Panc1 (cell line): ENCODE results near the gene COL6A3. TPM values are rescaled to one million over a fixed set of nuclear protein-coding genes. Genes with fewer than 3 reads are reported as not detected.

ENCODE experiments used
- ATAC-seq: fragments of 200-7000 bp; cut with Tn5 transposase; 2 replicates; pipeline ENCODE4 v1.9.1; 2020; ENCODE audit warnings: mild to moderate bottlenecking, moderate library complexity
- BruUV-seq: library from RNA; stranded (reverse); fragments of 400-500 nt; replicated peaks from 2 replicates; lab custom pipeline; 2021; lab: Mats Ljungman, UMichigan
- CTCF ChIA-PET: fragments of 300-600 bp; sonication (Branson Sonifier 250); formaldehyde crosslinking; loops from one replicate; lab custom pipeline; 2022; ENCODE audit warnings: antibody characterized with exemption; lab: Charles Lee
- POLR2A ChIA-PET: fragments of 300-600 bp; sonication (Branson Sonifier 250); formaldehyde crosslinking; loops from one replicate; lab custom pipeline; 2022; ENCODE audit warnings: antibody characterized with exemption; lab: Charles Lee
- DNase-seq: peaks from one replicate; pipeline ENCODE4 v3.0.0-alpha.2; 2010; ENCODE audit warnings: low read depth, low spot score
- H3K27ac ChIP-seq: 2 replicates; pipeline ENCODE4 v1.5.1; 2011; ENCODE audit warnings: mild to moderate bottlenecking, low read length, inconsistent platforms
- H3K27me3 ChIP-seq: fragments of 200-500 bp; sonication (Bioruptor generic); 2 replicates; pipeline ENCODE4 v1.6.0; 2014; ENCODE audit warnings: low read length, inconsistent platforms; ENCODE audit not compliant: control insufficient read depth, insufficient read depth
- H3K36me3 ChIP-seq: fragments of 200-500 bp; sonication (Bioruptor generic); 2 replicates; pipeline ENCODE4 v1.5.1; 2014; ENCODE audit warnings: inconsistent platforms, mild to moderate bottlenecking, low read length, moderate library complexity; ENCODE audit not compliant: control insufficient read depth, insufficient read depth
- H3K4me1 ChIP-seq: 2 replicates; pipeline ENCODE4 v1.5.1; 2011; ENCODE audit warnings: inconsistent platforms, mild to moderate bottlenecking, low read length, moderate library complexity; ENCODE audit not compliant: control insufficient read depth, insufficient read depth
- H3K4me3 ChIP-seq, 2 experiments: 2 replicates each; pipeline ENCODE4 v1.5.1; 2011 to 2012; ENCODE audit warnings: low read depth in 2 of 2, low read length in 2 of 2, mild to moderate bottlenecking in 2 of 2, inconsistent platforms in 1 of 2, moderate library complexity in 1 of 2
- H3K9me3 ChIP-seq: fragments of 200-500 bp; sonication (Bioruptor generic); 2 replicates; pipeline ENCODE4 v1.5.1; 2014; ENCODE audit warnings: low read depth, mild to moderate bottlenecking, inconsistent platforms, low read length, moderate library complexity; ENCODE audit not compliant: control insufficient read depth, insufficient read depth
- POLR2AphosphoS5 ChIP-seq: IDR thresholded peaks from 2 replicates; pipeline ENCODE4 v1.6.1; 2012; ENCODE audit warnings: mild to moderate bottlenecking, low read depth, low read length, moderate library complexity
- SIN3A ChIP-seq: IDR thresholded peaks from 2 replicates; pipeline ENCODE4 v1.6.1; 2012; ENCODE audit warnings: low read depth, mild to moderate bottlenecking, low read length, moderate library complexity, borderline replicate concordance; ENCODE audit not compliant: insufficient read depth
- TCF7L2 ChIP-seq: IDR thresholded peaks from 2 replicates; pipeline ENCODE4 v1.6.1; 2011; ENCODE audit warnings: mild to moderate bottlenecking, low read depth, low read length, inconsistent platforms
- in situ Hi-C: cut with HindIII; loops from 2 replicates; pipeline ENCODE4 v1.10.0; 2016; ENCODE audit warnings: low sequenced_read_pairs, low pct_unique_long_range_greater_than_20kb
- intact Hi-C: fragments of 100-400 bp; cut with micrococcal nuclease; formaldehyde crosslinking; loops from one replicate; pipeline ENCODE4 v1.10.0; 2022; ENCODE audit not compliant: unreplicated experiment
- total RNA-seq: library from RNA; stranded (reverse); gene quantifications from one replicate; pipeline ENCODE4 v1.2.1, GENCODE V29; 2021; ENCODE audit not compliant: unreplicated experiment
- TF ChIP-seq, protein P1 (sequence below), 2 experiments: IDR thresholded peaks; 2 replicates each; pipeline ENCODE4 v1.6.1; 2011 to 2012; ENCODE audit warnings: low read depth in 2 of 2, control low read depth in 1 of 2, low read length in 1 of 2, mild to moderate bottlenecking in 1 of 2, moderate library complexity in 1 of 2; ENCODE audit not compliant: insufficient read depth in 1 of 2
- TF ChIP-seq, protein P2 (sequence below): fragments of 450-650 bp; IDR thresholded peaks from 2 replicates; pipeline ENCODE4 v1.5.1; 2017; ENCODE audit warnings: mild to moderate bottlenecking

The COL6A3 gene
- total RNA-seq, 1 experiment from 2014 or later, result 0.69 TPM

DNA sequence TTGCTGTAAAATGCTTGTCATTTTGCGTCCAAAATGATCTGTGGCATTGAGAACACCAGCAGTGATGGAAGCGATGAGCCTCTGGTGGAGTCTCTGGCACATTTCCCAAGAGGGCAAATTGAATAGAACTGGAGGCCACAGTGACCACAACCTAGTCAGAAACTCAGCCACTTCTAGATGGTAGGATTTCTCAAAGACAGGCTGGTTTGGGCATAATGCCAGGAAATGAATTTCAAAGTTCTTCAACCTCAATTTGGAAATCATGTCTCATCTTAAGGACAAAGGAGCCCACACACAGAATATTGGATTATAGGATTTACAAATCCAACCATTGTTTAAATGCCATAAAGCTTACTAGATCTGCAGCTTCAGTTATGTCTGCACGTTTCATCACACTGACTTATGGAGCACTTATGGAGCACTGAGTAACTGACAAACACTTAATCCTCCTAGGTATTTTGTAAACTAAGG, 132.1 kb downstream of the COL6A3 start:
- CTCF ChIA-PET, result no interaction called here
- POLR2A ChIA-PET, result no interaction called here
- ATAC-seq, result no peak
- no peak for TF ChIP-seq TCF7L2
- TF ChIP-seq, protein P1, sequence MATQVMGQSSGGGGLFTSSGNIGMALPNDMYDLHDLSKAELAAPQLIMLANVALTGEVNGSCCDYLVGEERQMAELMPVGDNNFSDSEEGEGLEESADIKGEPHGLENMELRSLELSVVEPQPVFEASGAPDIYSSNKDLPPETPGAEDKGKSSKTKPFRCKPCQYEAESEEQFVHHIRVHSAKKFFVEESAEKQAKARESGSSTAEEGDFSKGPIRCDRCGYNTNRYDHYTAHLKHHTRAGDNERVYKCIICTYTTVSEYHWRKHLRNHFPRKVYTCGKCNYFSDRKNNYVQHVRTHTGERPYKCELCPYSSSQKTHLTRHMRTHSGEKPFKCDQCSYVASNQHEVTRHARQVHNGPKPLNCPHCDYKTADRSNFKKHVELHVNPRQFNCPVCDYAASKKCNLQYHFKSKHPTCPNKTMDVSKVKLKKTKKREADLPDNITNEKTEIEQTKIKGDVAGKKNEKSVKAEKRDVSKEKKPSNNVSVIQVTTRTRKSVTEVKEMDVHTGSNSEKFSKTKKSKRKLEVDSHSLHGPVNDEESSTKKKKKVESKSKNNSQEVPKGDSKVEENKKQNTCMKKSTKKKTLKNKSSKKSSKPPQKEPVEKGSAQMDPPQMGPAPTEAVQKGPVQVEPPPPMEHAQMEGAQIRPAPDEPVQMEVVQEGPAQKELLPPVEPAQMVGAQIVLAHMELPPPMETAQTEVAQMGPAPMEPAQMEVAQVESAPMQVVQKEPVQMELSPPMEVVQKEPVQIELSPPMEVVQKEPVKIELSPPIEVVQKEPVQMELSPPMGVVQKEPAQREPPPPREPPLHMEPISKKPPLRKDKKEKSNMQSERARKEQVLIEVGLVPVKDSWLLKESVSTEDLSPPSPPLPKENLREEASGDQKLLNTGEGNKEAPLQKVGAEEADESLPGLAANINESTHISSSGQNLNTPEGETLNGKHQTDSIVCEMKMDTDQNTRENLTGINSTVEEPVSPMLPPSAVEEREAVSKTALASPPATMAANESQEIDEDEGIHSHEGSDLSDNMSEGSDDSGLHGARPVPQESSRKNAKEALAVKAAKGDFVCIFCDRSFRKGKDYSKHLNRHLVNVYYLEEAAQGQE (IDR thresholded peaks at IDR 0.05; ENCODE audit: insufficient read depth in 1 of 2, low read depth in 2 of 2, low read length in 1 of 2), result no peak
- TF ChIP-seq POLR2AphosphoS5, result no peak
- TF ChIP-seq SIN3A, result no peak
- TF ChIP-seq, protein P2, sequence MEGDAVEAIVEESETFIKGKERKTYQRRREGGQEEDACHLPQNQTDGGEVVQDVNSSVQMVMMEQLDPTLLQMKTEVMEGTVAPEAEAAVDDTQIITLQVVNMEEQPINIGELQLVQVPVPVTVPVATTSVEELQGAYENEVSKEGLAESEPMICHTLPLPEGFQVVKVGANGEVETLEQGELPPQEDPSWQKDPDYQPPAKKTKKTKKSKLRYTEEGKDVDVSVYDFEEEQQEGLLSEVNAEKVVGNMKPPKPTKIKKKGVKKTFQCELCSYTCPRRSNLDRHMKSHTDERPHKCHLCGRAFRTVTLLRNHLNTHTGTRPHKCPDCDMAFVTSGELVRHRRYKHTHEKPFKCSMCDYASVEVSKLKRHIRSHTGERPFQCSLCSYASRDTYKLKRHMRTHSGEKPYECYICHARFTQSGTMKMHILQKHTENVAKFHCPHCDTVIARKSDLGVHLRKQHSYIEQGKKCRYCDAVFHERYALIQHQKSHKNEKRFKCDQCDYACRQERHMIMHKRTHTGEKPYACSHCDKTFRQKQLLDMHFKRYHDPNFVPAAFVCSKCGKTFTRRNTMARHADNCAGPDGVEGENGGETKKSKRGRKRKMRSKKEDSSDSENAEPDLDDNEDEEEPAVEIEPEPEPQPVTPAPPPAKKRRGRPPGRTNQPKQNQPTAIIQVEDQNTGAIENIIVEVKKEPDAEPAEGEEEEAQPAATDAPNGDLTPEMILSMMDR, result no peak
- Histone ChIP-seq H3K27me3 (no peaks in the 10 kb centered on the region), H3K36me3 (no peaks in the 10 kb centered on the region), H3K4me1 (no peaks in the 10 kb centered on the region), H3K27ac (peak overlapping the region; percentile 46; the same call in 1 of the 2 replicates), H3K4me3 (no peak overlapping the region), H3K9me3 (no peaks in the 10 kb centered on the region; the same call in 1 of the 2 replicates)
- DNase-seq, result no peak
- intact Hi-C loops (no loop called here), in situ Hi-C loops (no loop called here)
- BruUV-seq, result no TSS peak

DNA sequence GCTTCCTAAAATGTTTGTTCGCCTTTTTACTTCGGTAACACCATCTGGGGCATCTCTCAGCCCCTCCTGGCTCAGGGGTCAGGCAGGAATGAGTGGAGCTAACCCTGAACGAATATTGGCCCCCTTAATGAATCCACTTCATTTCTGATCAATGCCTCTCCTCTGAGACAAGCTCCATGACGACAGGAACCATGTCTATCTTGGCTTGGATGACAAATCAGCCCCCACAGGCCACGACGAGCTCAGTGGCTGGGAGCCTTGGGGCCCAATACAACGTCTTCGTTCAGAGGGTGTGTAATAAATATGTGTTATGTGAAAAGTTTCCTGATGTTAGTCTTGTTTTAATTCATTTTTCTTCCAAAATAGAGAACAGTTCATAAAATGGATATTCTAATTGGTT, 133.0 kb downstream of the COL6A3 start:
- Histone ChIP-seq H3K36me3 (no peaks in the 10 kb centered on the region), H3K4me1 (no peaks in the 10 kb centered on the region), H3K27me3 (no peaks in the 10 kb centered on the region), H3K27ac (peak overlapping the region; percentile 44; the same call in 1 of the 2 replicates), H3K9me3 (no peaks in the 10 kb centered on the region; the same call in 1 of the 2 replicates), H3K4me3 (no peak overlapping the region)
- POLR2A ChIA-PET, result no interaction called here
- no TSS peak for BruUV-seq
- intact Hi-C loops (no loop called here), in situ Hi-C loops (no loop called here)
- DNase-seq, result no peak
- TF ChIP-seq, protein P2, result no peak
- TF ChIP-seq SIN3A, result no peak
- no peak for TF ChIP-seq TCF7L2
- TF ChIP-seq, protein P1 (IDR thresholded peaks at IDR 0.05; ENCODE audit: insufficient read depth in 1 of 2, low read depth in 2 of 2, low read length in 1 of 2), result no peak
- no peak for TF ChIP-seq POLR2AphosphoS5
- no peak for ATAC-seq
- CTCF ChIA-PET, result no interaction called here
